ENCODE measurements around the gene SCYL2. TPM values are rescaled to one million over a fixed set of nuclear protein-coding genes. Genes with fewer than 3 reads are reported as not detected.

The SCYL2 gene
- total RNA-seq, 1 experiment from 2014 or later, result 37.1 TPM

GRCh38 chr12:100251917-100252316, 15.1 kb upstream of the SCYL2 start:
- POLR2A ChIA-PET, result no interaction called here
- Mint-ChIP-seq H3K27ac (no peak overlapping the region), H3K4me1 (no peaks in the 10 kb centered on the region), H3K9me3 (no peaks in the 10 kb centered on the region), H3K36me3 (no peaks in the 10 kb centered on the region; the same call in 1 of the 2 replicates), H3K27me3 (ENCODE audit: low read depth) (no peaks in the 10 kb centered on the region), H3K4me3 (no peak overlapping the region)
- CTCF ChIA-PET, result no interaction called here
- DNase-seq (ENCODE audit: low spot score) (no peak), ATAC-seq (no peak)
- TF ChIP-seq PREB (CRISPR knock-in tag; IDR thresholded peaks at IDR 0.05; ENCODE audit: borderline replicate concordance), result no peak
- no peak for TF ChIP-seq NFATC4 (CRISPR knock-in tag; IDR thresholded peaks at IDR 0.05)
- TF ChIP-seq NR1H2 (CRISPR knock-in tag; IDR thresholded peaks at IDR 0.05), result no peak
- no peak for TF ChIP-seq ZNF425 (CRISPR knock-in tag; conservative IDR thresholded peaks at IDR 0.05)
- TF ChIP-seq FOXP1 (CRISPR knock-in tag; IDR thresholded peaks at IDR 0.05; ENCODE audit: borderline replicate concordance), result no peak
- TF ChIP-seq CREM (CRISPR knock-in tag; IDR thresholded peaks at IDR 0.05), result no peak
- no peak for TF ChIP-seq USF2 (CRISPR knock-in tag; IDR thresholded peaks at IDR 0.05)
- TF ChIP-seq ZNF317 (CRISPR knock-in tag; IDR thresholded peaks at IDR 0.05; ENCODE audit: borderline replicate concordance, low read depth), result no peak
- no peak for TF ChIP-seq NFYB (CRISPR knock-in tag; conservative IDR thresholded peaks at IDR 0.05; ENCODE audit: low read depth)

GRCh38 chr12:100253437-100253836, 13.5 kb upstream of the SCYL2 start:
- ChIA-PET POLR2A (no interaction called here), CTCF (no interaction called here)
- Mint-ChIP-seq H3K36me3 (no peaks in the 10 kb centered on the region; the same call in 1 of the 2 replicates), H3K27ac (no peak overlapping the region), H3K4me1 (no peaks in the 10 kb centered on the region), H3K9me3 (no peaks in the 10 kb centered on the region), H3K27me3 (ENCODE audit: low read depth) (no peaks in the 10 kb centered on the region), H3K4me3 (no peak overlapping the region)
- no peak for DNase-seq (ENCODE audit: low spot score)
- no peak for ATAC-seq
- TF ChIP-seq IRF2 (CRISPR knock-in tag; IDR thresholded peaks at IDR 0.05; ENCODE audit: borderline replicate concordance, low read depth) (no peak), RORB (CRISPR knock-in tag; IDR thresholded peaks at IDR 0.05) (no peak), TEAD1 (CRISPR knock-in tag; IDR thresholded peaks at IDR 0.05) (no peak), MXD4 (CRISPR knock-in tag; IDR thresholded peaks at IDR 0.05; ENCODE audit: borderline replicate concordance) (no peak), MYBL2 (CRISPR knock-in tag; IDR thresholded peaks at IDR 0.05) (no peak), IRF1 (CRISPR knock-in tag; IDR thresholded peaks at IDR 0.05) (no peak), SMAD3 (CRISPR knock-in tag; IDR thresholded peaks at IDR 0.05; ENCODE audit: borderline replicate concordance) (no peak), TEAD4 (CRISPR knock-in tag; IDR thresholded peaks at IDR 0.05) (no peak), E2F4 (CRISPR knock-in tag; IDR thresholded peaks at IDR 0.05; ENCODE audit: borderline replicate concordance, low read depth) (no peak), CDX4 (CRISPR knock-in tag; IDR thresholded peaks at IDR 0.05; ENCODE audit: borderline replicate concordance) (no peak), ZMAT4 (CRISPR knock-in tag; IDR thresholded peaks at IDR 0.05) (no peak), USF2 (CRISPR knock-in tag; IDR thresholded peaks at IDR 0.05) (no peak), GRHL2 (CRISPR knock-in tag; IDR thresholded peaks at IDR 0.05; ENCODE audit: insufficient replicate concordance, severe bottlenecking) (no peak), ATF1 (CRISPR knock-in tag; IDR thresholded peaks at IDR 0.05) (no peak), ZNF425 (CRISPR knock-in tag; conservative IDR thresholded peaks at IDR 0.05) (no peak), ZNF232 (CRISPR knock-in tag; IDR thresholded peaks at IDR 0.05) (no peak), PRRX2 (CRISPR knock-in tag; IDR thresholded peaks at IDR 0.05) (no peak), ZNF317 (CRISPR knock-in tag; IDR thresholded peaks at IDR 0.05; ENCODE audit: borderline replicate concordance, low read depth) (no peak), JUN (CRISPR knock-in tag; IDR thresholded peaks at IDR 0.05) (no peak)

Data from WTC11 (cell line).